PC-3 (cell line): ENCODE results near the gene TBX15.

ENCODE experiments used
- EZH2 ChIP-seq: fragments of 300-600 bp; sonication (generic); IDR thresholded peaks from one replicate; pipeline ENCODE4 v1.6.1; 2017; ENCODE audit warnings: antibody characterized with exemption, mild to moderate bottlenecking, low read length; ENCODE audit not compliant: unreplicated experiment
- TF ChIP-seq, protein P1 (sequence below): fragments of 300-600 bp; sonication (generic); conservative IDR thresholded peaks from 2 replicates; pipeline ENCODE4 v1.5.1; 2017; ENCODE audit warnings: antibody characterized with exemption, low read depth, mild to moderate bottlenecking, low read length

DNA sequence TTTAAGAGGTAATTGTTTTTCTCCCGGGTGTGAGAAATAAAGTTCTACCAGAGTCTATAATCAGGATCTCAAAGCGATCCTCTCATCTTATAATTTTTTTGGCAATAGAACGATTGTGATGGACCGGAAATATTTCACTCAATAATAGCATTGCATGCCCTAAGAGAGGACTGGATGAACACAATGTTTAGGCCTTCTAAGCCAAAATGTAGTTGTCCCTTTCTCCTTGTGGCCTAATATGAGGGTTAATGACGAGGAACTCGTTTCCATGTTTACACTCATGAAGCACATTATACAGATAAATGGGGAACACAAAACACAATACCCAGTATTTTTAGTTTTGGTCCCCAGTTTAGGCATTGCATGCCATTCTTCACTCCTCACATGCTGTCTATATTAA is 5.9 kb downstream of the TBX15 start:
- TF ChIP-seq EZH2, result no peak
- TF ChIP-seq, protein P1, sequence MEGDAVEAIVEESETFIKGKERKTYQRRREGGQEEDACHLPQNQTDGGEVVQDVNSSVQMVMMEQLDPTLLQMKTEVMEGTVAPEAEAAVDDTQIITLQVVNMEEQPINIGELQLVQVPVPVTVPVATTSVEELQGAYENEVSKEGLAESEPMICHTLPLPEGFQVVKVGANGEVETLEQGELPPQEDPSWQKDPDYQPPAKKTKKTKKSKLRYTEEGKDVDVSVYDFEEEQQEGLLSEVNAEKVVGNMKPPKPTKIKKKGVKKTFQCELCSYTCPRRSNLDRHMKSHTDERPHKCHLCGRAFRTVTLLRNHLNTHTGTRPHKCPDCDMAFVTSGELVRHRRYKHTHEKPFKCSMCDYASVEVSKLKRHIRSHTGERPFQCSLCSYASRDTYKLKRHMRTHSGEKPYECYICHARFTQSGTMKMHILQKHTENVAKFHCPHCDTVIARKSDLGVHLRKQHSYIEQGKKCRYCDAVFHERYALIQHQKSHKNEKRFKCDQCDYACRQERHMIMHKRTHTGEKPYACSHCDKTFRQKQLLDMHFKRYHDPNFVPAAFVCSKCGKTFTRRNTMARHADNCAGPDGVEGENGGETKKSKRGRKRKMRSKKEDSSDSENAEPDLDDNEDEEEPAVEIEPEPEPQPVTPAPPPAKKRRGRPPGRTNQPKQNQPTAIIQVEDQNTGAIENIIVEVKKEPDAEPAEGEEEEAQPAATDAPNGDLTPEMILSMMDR, result no peak
